Activated T-cell treated with anti-CD3 and anti-CD28 coated beads for 4 hours (primary cell): Measurements from ENCODE around the gene ISL2.

Experiments used
- DNase-seq: peaks from one replicate; pipeline ENCODE4 v3.0.0-alpha.2; 2020

The ISL2 gene

GRCh38 chr15:76343313-76343996 is 6.9 kb downstream of the ISL2 start:
- no peak for DNase-seq

GRCh38 chr15:76344893-76345582 is 8.5 kb downstream of the ISL2 start:
- DNase-seq, result no peak

- no peak for DNase-seq
Measured at GRCh38 chr15:76345583-76345879, 9.0 kb downstream of the ISL2 start.

GRCh38 chr15:76345880-76346668 is 9.5 kb downstream of the ISL2 start:
- DNase-seq, result no peak

- no peak for DNase-seq
Measured at GRCh38 chr15:76346669-76347481, 10.3 kb downstream of the ISL2 start.

- no peak for DNase-seq
Measured at GRCh38 chr15:76347482-76348055, 11.0 kb downstream of the ISL2 start.

GRCh38 chr15:76349301-76350070 is 12.9 kb downstream of the ISL2 start:
- no peak for DNase-seq

- DNase-seq, result no peak
Measured at GRCh38 chr15:76353023-76353577, 16.5 kb downstream of the ISL2 start.

- no peak for DNase-seq
Measured at GRCh38 chr15:76353903-76354302, 17.3 kb downstream of the ISL2 start.

GRCh38 chr15:76354823-76355440 is 18.4 kb downstream of the ISL2 start:
- DNase-seq, result no peak

- no peak for DNase-seq
Measured at GRCh38 chr15:76358453-76358852, 21.9 kb downstream of the ISL2 start.

- DNase-seq, result no peak
Measured at GRCh38 chr15:76359152-76359551, 22.6 kb downstream of the ISL2 start.

GRCh38 chr15:76360416-76360815 is 23.8 kb downstream of the ISL2 start:
- DNase-seq, result no peak

- no peak for DNase-seq
Measured at GRCh38 chr15:76363251-76363650, 26.7 kb downstream of the ISL2 start.

- DNase-seq, result no peak
Measured at GRCh38 chr15:76366714-76367113, 30.1 kb downstream of the ISL2 start.

GRCh38 chr15:76368122-76368621 is 31.6 kb downstream of the ISL2 start:
- DNase-seq, result no peak

GRCh38 chr15:76376029-76376428 is 39.5 kb downstream of the ISL2 start:
- no peak for DNase-seq

- DNase-seq, result no peak
Measured at GRCh38 chr15:76376816-76377215, 40.2 kb downstream of the ISL2 start.

GRCh38 chr15:76377217-76377616 is 40.6 kb downstream of the ISL2 start:
- no peak for DNase-seq

- DNase-seq, result no peak
Measured at GRCh38 chr15:76377751-76378150, 41.2 kb downstream of the ISL2 start.

GRCh38 chr15:76378691-76379090 is 42.1 kb downstream of the ISL2 start:
- no peak for DNase-seq
